GM12878 (cell line): ENCODE measurements around the gene MAML3. TPM values are rescaled to one million over a fixed set of nuclear protein-coding genes. Genes with fewer than 3 reads are reported as not detected.

Experiments used
- ATAC-seq: fragments of 200-7000 bp; cut with Tn5 transposase; 3 replicates; pipeline ENCODE4 v1.9.1; 2020; ENCODE audit warnings: mild to moderate bottlenecking, moderate library complexity
- BruUV-seq: library from RNA; stranded (reverse); fragments of 400-500 nt; replicated peaks from 2 replicates; lab custom pipeline; 2021; lab: Mats Ljungman, UMichigan
- CTCF ChIA-PET: fragments of 300-600 bp; sonication (Branson Sonifier 250); formaldehyde crosslinking; extraction: SDS; loops from one replicate; lab custom pipeline; 2021; ENCODE audit warnings: inconsistent platforms; lab: Yijun Ruan, JAX
- POLR2A ChIA-PET: fragments of 350-600 bp; formaldehyde crosslinking; extraction: SDS; loops from one replicate; lab custom pipeline; 2021; ENCODE audit warnings: inconsistent platforms; lab: Charles Lee
- RAD21 ChIA-PET: fragments of 300-600 bp; sonication (Branson Sonifier 250); formaldehyde crosslinking; loops from one replicate; lab custom pipeline; 2023; ENCODE audit warnings: antibody characterized with exemption; ENCODE audit not compliant: unreplicated experiment; lab: Charles Lee
- SMC1A ChIA-PET: fragments of 300-600 bp; sonication (Branson Sonifier 250); formaldehyde crosslinking; loops from one replicate; lab custom pipeline; 2023; ENCODE audit not compliant: unreplicated experiment, uncharacterized antibody; lab: Charles Lee
- DNase-seq: peaks from one replicate; pipeline ENCODE4 v3.0.0-alpha.2; 2011; ENCODE audit warnings: low read depth, low spot score
- FAIRE-seq: peaks from 3 replicates; lab custom pipeline; 2011; peaks lifted over from hg19 to GRCh38; lab: Jason Lieb, UNC
- H2AFZ ChIP-seq: 2 replicates; pipeline ENCODE4 v1.6.0; 2011; ENCODE audit warnings: low read depth, low read length, control low read depth; ENCODE audit not compliant: control insufficient read depth
- H3K27ac ChIP-seq: 2 replicates; pipeline ENCODE4 v1.5.1; 2011; ENCODE audit warnings: control low read depth; ENCODE audit not compliant: control insufficient read depth, insufficient read depth
- H3K27me3 ChIP-seq, 2 experiments: replicated peaks in 1 of 2; 2 replicates each; pipeline versions ENCODE4 v1.6.0 to v1.6.1; 2011; ENCODE audit warnings: low read length in 1 of 2; ENCODE audit not compliant: control insufficient read depth in 2 of 2, insufficient read depth in 2 of 2
- H3K36me3 ChIP-seq, 2 experiments: 2 replicates each; pipeline ENCODE4 v1.5.1; 2011; ENCODE audit warnings: low read length in 1 of 2; ENCODE audit not compliant: control insufficient read depth in 2 of 2, insufficient read depth in 2 of 2
- H3K4me1 ChIP-seq: 2 replicates; pipeline ENCODE4 v1.6.1; 2011; ENCODE audit warnings: mild to moderate bottlenecking, low read length, moderate library complexity, mixed read lengths; ENCODE audit not compliant: control insufficient read depth, insufficient read depth
- H3K4me2 ChIP-seq: 2 replicates; pipeline ENCODE4 v1.6.0; 2011; ENCODE audit warnings: control low read depth; ENCODE audit not compliant: control insufficient read depth, insufficient read depth
- H3K4me3 ChIP-seq: fragments of 200-600 bp; sonication (generic); 2 replicates; pipeline ENCODE4 v1.5.1; 2016
- H3K79me2 ChIP-seq: 2 replicates; pipeline ENCODE4 v1.6.0; 2011; ENCODE audit warnings: low read length; ENCODE audit not compliant: control insufficient read depth, insufficient read depth
- H3K9ac ChIP-seq: 2 replicates; pipeline ENCODE4 v1.8.0; 2011; ENCODE audit warnings: low read length, control low read depth, mixed read lengths; ENCODE audit not compliant: control insufficient read depth, insufficient read depth
- H3K9me3 ChIP-seq: replicated peaks from 3 replicates; pipeline ENCODE4 v1.5.1; 2011; ENCODE audit warnings: mild to moderate bottlenecking, low read length; ENCODE audit not compliant: control insufficient read depth, insufficient read depth
- H4K20me1 ChIP-seq: 2 replicates; pipeline ENCODE4 v1.6.0; 2011; ENCODE audit not compliant: control insufficient read depth, insufficient read depth
- ASH2L ChIP-seq: fragments of 300-600, 200-600 bp; sonication (generic); IDR thresholded peaks from 2 replicates; pipeline ENCODE4 v1.6.1; 2017; ENCODE audit warnings: low read depth, mild to moderate bottlenecking, borderline replicate concordance
- CEBPB ChIP-seq, 2 experiments: fragments of 150-350 bp in 1 of 2; IDR thresholded peaks; 2 replicates each; pipeline ENCODE4 v1.6.1; 2012 to 2014; ENCODE audit warnings: low read depth in 2 of 2, low read length in 2 of 2, borderline replicate concordance in 1 of 2, inconsistent platforms in 1 of 2
- CREM ChIP-seq: IDR thresholded peaks from 2 replicates; pipeline ENCODE4 v1.6.1; 2014; ENCODE audit warnings: antibody characterized with exemption, low read depth
- FOXM1 ChIP-seq: IDR thresholded peaks from 2 replicates; pipeline ENCODE4 v1.6.1; 2012; ENCODE audit warnings: low read depth, mild to moderate bottlenecking, inconsistent platforms, low read length, moderate library complexity
- GABPA ChIP-seq: IDR thresholded peaks from 2 replicates; pipeline ENCODE4 v1.6.1; 2014; ENCODE audit warnings: antibody characterized with exemption, low read depth, mild to moderate bottlenecking, inconsistent platforms
- KAT2A ChIP-seq: conservative IDR thresholded peaks from 2 replicates; pipeline ENCODE4 v1.6.1; 2011; ENCODE audit warnings: low read depth, low read length; ENCODE audit not compliant: control insufficient read depth
- NR2C1 ChIP-seq: fragments of 450-650 bp; IDR thresholded peaks from 2 replicates; pipeline ENCODE4 v1.6.1; 2017; ENCODE audit warnings: antibody characterized with exemption, mild to moderate bottlenecking, moderate library complexity
- PAX5 ChIP-seq: IDR thresholded peaks from 2 replicates; pipeline ENCODE4 v1.6.1; 2011; ENCODE audit warnings: low read depth, low read length, borderline replicate concordance
- POLR2AphosphoS2 ChIP-seq: IDR thresholded peaks from 2 replicates; pipeline ENCODE4 v1.6.1; 2011; ENCODE audit warnings: low read depth, mild to moderate bottlenecking, low read length, improper control_type of control experiment, moderate library complexity
- RCOR1 ChIP-seq: conservative IDR thresholded peaks from 2 replicates; pipeline ENCODE4 v1.6.1; 2012; ENCODE audit warnings: low read depth, low read length, improper control_type of control experiment
- RFX5 ChIP-seq: IDR thresholded peaks from 2 replicates; pipeline ENCODE4 v1.6.1; 2011; ENCODE audit warnings: low read depth, low read length, improper control_type of control experiment
- SIX5 ChIP-seq: IDR thresholded peaks from 2 replicates; pipeline ENCODE4 v1.6.1; 2011; ENCODE audit warnings: mild to moderate bottlenecking, low read depth, low read length, moderate library complexity; ENCODE audit not compliant: severe bottlenecking
- SP1 ChIP-seq: IDR thresholded peaks from one replicate; pipeline ENCODE4 v1.6.1; 2011; ENCODE audit warnings: low read depth, low read length
- WRNIP1 ChIP-seq: IDR thresholded peaks from 2 replicates; pipeline ENCODE4 v1.6.1; 2011; ENCODE audit warnings: low read depth, low read length, improper control_type of control experiment, borderline replicate concordance
- ZNF384 ChIP-seq: IDR thresholded peaks from 2 replicates; pipeline ENCODE4 v1.6.1; 2012; ENCODE audit warnings: low read depth, mild to moderate bottlenecking, low read length, improper control_type of control experiment, borderline replicate concordance
- ZZZ3 ChIP-seq: IDR thresholded peaks from 2 replicates; pipeline ENCODE4 v1.6.1; 2011; ENCODE audit warnings: low read depth; ENCODE audit not compliant: control insufficient read depth, insufficient read length
- WGBS: methylation state at CpG from one replicate; pipeline ENCODE4 v1.1.6; 2016; ENCODE audit warnings: low lambda C conversion rate; ENCODE audit not compliant: insufficient replicate concordance, insufficient coverage; ENCODE audit errors: missing lambda C conversion rate; 5-methylcytosine and 5-hydroxymethylcytosine counted together
- in situ Hi-C: fragments of 300-500 bp; cut with MboI; formaldehyde crosslinking; loops from 9 replicates; pipeline ENCODE4 v1.14.3; 2018; ENCODE audit warnings: mixed read lengths
- intact Hi-C: fragments of 100-400 bp; cut with micrococcal nuclease; formaldehyde crosslinking; loops from one replicate; pipeline ENCODE4 v1.14.2; 2022; ENCODE audit not compliant: unreplicated experiment
- polyA plus RNA-seq, 11 experiments: library from polyadenylated mRNA; depleted of rRNA in 4 of 11; unstranded in 6 of 11; stranded (reverse) in 5 of 11; fragments of >200 nt; fragmentation: Nextera tagmentation in 4 of 11; fragmentation: Illumina TruSeq in 1 of 11; extraction: Ambion mirVana in 4 of 11; extraction: Trizol in 1 of 11; gene quantifications; 1 replicate in 1 of 11; 2 replicates in 10 of 11; pipeline versions ENCODE4 v1.2.1 to v1.2.3, GENCODE V29; 2011 to 2016; ENCODE audit warnings: inconsistent platforms in 2 of 11, missing spikeins in 2 of 11, low read depth in 1 of 11
- total RNA-seq, 4 experiments: library from RNA; depleted of rRNA in 3 of 4; stranded (reverse); fragments of >200 nt in 3 of 4; fragmentation: Illumina TruSeq in 1 of 4; extraction: Trizol in 1 of 4; gene quantifications; 2 replicates each; pipeline versions ENCODE4 v1.2.1 to v1.2.3, GENCODE V29; 2013 to 2021
- TF ChIP-seq, protein P1 (sequence below): IDR thresholded peaks from 2 replicates; pipeline ENCODE4 v1.6.1; 2012; ENCODE audit warnings: mild to moderate bottlenecking, low read depth, low read length

Gene MAML3
- total and polyA plus RNA-seq, 10 of the 15 experiments (the other 5 are each of a cell fraction or from before 2014, with no cell fraction given): under 0.01 to 0.53 (median 0.06) TPM; not detected in 2

- H3K27me3 ChIP-seq: peaks cover 0 to 3% of the 10 kb centered on the region in 2 experiments; a peak in 2 of 4 replicates
- in situ Hi-C loops (no loop called here), intact Hi-C loops (no loop called here)
- no peaks in the 10 kb centered on the region for H3K79me2 ChIP-seq
- H3K36me3 ChIP-seq: no peaks in the 10 kb centered on the region
- H3K9me3 ChIP-seq: no peaks in the 10 kb centered on the region
- H3K4me2 ChIP-seq: no peak overlapping the region
- DNase-seq (no peak), ATAC-seq (0 out of 3 replicates have a peak, but pooled peaks have one; percentile 25), FAIRE-seq (no peak)
- H2AFZ ChIP-seq: no peak overlapping the region
- no TSS peak for BruUV-seq
- TF ChIP-seq, protein P1, sequence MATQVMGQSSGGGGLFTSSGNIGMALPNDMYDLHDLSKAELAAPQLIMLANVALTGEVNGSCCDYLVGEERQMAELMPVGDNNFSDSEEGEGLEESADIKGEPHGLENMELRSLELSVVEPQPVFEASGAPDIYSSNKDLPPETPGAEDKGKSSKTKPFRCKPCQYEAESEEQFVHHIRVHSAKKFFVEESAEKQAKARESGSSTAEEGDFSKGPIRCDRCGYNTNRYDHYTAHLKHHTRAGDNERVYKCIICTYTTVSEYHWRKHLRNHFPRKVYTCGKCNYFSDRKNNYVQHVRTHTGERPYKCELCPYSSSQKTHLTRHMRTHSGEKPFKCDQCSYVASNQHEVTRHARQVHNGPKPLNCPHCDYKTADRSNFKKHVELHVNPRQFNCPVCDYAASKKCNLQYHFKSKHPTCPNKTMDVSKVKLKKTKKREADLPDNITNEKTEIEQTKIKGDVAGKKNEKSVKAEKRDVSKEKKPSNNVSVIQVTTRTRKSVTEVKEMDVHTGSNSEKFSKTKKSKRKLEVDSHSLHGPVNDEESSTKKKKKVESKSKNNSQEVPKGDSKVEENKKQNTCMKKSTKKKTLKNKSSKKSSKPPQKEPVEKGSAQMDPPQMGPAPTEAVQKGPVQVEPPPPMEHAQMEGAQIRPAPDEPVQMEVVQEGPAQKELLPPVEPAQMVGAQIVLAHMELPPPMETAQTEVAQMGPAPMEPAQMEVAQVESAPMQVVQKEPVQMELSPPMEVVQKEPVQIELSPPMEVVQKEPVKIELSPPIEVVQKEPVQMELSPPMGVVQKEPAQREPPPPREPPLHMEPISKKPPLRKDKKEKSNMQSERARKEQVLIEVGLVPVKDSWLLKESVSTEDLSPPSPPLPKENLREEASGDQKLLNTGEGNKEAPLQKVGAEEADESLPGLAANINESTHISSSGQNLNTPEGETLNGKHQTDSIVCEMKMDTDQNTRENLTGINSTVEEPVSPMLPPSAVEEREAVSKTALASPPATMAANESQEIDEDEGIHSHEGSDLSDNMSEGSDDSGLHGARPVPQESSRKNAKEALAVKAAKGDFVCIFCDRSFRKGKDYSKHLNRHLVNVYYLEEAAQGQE: no peak
- TF ChIP-seq NR2C1: no peak
- no peak for TF ChIP-seq WRNIP1
- no peak for TF ChIP-seq SP1
- no peak for TF ChIP-seq CREM
- no peak for TF ChIP-seq FOXM1
- TF ChIP-seq POLR2AphosphoS2: no peak
- TF ChIP-seq PAX5: no peak
- TF ChIP-seq ZNF384: no peak
- TF ChIP-seq CEBPB (IDR thresholded peaks at IDR 0.05; ENCODE audit: borderline replicate concordance in 1 of 2, low read depth in 2 of 2, low read length in 2 of 2): no peak
- TF ChIP-seq RCOR1: no peak
- TF ChIP-seq ZZZ3: no peak
- no peak for TF ChIP-seq SIX5
- TF ChIP-seq ASH2L: no peak
- no peak for TF ChIP-seq KAT2A
- TF ChIP-seq RFX5: no peak
- no peak for TF ChIP-seq GABPA
- ChIA-PET RAD21 (no interaction called here), CTCF (no interaction called here), POLR2A (no interaction called here), SMC1A (no interaction called here)
- H3K4me3 ChIP-seq: no peak overlapping the region
- no peak overlapping the region for H3K27ac ChIP-seq
- WGBS: 0% methylated on average over 2 of the region's 2 CpGs
- H3K4me1 ChIP-seq: no peaks in the 10 kb centered on the region
- H3K9ac ChIP-seq: no peak overlapping the region
- H4K20me1 ChIP-seq: no peaks in the 10 kb centered on the region; the same call in 1 of the 2 replicates
These were observed 23.3 kb downstream of the MAML3 start for GRCh38 chr4:140130677-140131076.
